Measurements from ENCODE around the gene MEAK7.

The MEAK7 gene, protein sequence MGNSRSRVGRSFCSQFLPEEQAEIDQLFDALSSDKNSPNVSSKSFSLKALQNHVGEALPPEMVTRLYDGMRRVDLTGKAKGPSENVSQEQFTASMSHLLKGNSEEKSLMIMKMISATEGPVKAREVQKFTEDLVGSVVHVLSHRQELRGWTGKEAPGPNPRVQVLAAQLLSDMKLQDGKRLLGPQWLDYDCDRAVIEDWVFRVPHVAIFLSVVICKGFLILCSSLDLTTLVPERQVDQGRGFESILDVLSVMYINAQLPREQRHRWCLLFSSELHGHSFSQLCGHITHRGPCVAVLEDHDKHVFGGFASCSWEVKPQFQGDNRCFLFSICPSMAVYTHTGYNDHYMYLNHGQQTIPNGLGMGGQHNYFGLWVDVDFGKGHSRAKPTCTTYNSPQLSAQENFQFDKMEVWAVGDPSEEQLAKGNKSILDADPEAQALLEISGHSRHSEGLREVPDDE

DNA sequence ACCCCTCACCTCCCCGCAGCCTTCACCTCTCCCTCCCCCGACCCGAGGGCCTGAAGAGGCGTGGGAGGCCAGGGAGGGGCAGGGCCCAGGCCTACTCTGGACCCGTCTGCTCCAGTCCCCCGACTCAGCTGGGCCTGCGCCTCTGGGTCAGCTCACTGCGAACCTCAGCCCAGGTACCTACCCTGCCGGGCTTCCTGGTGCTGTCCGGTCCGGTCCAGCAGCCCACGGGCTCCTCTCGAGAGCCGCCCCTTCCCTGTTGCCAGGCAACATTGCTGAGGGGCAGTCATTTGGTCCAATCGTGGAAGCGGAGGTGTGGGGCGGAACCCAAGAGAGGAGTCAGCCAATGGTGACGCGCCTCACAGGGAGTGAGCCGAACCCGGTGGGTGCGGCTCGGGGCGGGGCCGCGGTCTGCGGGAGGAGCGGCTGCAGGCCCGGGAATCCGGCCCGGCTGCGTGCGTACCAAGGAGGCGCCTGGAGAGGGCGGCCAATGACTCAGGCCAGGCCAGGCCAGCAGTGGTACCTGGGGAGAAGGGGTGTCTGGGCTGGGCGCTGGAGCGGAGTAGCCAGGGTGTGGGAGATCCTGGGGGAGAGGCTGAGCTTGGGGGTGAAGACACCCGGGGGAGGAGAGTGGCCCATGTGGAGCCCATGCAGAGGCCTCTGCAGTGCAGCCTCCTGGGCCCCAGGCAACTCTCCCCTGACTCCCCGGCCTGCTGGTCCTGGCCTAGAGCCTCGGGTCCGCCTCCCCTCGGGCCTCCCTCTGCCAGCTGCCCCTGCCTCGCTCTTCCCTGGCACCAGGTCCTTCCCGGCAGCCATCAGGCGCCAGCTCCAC lies at the start of gene MEAK7:
TSS of gene MEAK7 (minus strand) at position 240 of the 829 bp plus-strand sequence. CDS start 6,573 bp downstream, outside the sequence.
- H3K4me3 ChIP-seq (replicated peaks in 1 of 2; ENCODE audit: low read depth in 2 of 2, low read length in 2 of 2) = peak within 1 kb of the TSS; percentile 95 to 97
- DNase-seq (ENCODE audit: low read depth in 2 of 2) = peak; percentile 99
- TF ChIP-seq, protein P1, sequence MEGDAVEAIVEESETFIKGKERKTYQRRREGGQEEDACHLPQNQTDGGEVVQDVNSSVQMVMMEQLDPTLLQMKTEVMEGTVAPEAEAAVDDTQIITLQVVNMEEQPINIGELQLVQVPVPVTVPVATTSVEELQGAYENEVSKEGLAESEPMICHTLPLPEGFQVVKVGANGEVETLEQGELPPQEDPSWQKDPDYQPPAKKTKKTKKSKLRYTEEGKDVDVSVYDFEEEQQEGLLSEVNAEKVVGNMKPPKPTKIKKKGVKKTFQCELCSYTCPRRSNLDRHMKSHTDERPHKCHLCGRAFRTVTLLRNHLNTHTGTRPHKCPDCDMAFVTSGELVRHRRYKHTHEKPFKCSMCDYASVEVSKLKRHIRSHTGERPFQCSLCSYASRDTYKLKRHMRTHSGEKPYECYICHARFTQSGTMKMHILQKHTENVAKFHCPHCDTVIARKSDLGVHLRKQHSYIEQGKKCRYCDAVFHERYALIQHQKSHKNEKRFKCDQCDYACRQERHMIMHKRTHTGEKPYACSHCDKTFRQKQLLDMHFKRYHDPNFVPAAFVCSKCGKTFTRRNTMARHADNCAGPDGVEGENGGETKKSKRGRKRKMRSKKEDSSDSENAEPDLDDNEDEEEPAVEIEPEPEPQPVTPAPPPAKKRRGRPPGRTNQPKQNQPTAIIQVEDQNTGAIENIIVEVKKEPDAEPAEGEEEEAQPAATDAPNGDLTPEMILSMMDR (IDR thresholded peaks at IDR 0.05; ENCODE audit: low read depth, low read length) = no peak

DNA sequence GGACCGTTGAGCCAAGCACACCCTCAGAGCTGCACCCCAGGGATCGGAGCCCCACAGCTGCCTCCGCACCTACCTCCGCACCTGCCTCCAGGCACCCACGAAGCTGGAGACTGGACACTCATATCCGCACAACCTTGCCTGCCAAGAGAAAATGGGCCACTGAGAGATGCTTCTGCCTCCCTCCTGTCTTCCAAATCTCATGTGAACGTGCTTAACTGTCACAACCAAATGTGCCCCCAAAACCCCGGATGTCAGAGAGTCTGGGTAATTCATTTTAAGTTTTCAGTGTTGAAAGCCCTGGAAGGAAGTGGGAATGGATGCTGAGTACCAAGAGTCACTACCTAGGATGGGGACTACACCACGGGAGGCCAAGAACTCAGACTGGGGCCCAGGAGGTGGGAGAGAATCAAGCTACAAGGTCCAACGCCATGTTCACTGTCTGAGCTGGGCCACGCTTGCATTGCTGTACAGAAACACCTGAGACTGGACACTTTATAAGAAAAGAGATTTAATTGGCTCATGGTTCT lies 49.5 kb upstream of the MEAK7 start:
- DNase-seq (ENCODE audit: low read depth in 2 of 2) = no peak
- no peak overlapping the region for H3K4me3 ChIP-seq (replicated peaks in 1 of 2; ENCODE audit: low read depth in 2 of 2, low read length in 2 of 2)
- TF ChIP-seq, protein P1 (IDR thresholded peaks at IDR 0.05; ENCODE audit: low read depth, low read length) = no peak

DNA sequence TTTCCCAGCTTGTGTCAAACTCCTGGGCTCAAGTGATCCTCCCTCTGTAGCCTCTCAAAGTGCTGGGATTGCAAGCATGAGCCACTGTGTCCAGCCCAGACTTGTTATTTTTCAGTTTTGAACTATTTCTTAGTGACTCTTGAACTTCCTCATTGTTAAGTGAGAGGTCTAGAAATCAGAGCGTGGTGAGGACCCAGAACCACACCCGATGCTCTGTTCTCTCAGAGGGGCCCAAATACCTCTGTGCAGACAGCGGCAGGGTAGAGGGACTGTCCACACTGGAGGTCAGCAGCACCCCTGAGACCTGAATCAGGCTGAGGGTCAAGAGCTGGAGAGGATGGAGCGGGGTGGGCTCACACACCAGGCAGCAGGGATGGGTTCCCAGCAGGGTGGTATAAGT lies 47.7 kb upstream of the MEAK7 start:
- TF ChIP-seq, protein P1 (IDR thresholded peaks at IDR 0.05; ENCODE audit: low read depth, low read length) = no peak
- DNase-seq (ENCODE audit: low read depth in 2 of 2) = no peak
- no peak overlapping the region for H3K4me3 ChIP-seq (replicated peaks in 1 of 2; ENCODE audit: low read depth in 2 of 2, low read length in 2 of 2)

DNA sequence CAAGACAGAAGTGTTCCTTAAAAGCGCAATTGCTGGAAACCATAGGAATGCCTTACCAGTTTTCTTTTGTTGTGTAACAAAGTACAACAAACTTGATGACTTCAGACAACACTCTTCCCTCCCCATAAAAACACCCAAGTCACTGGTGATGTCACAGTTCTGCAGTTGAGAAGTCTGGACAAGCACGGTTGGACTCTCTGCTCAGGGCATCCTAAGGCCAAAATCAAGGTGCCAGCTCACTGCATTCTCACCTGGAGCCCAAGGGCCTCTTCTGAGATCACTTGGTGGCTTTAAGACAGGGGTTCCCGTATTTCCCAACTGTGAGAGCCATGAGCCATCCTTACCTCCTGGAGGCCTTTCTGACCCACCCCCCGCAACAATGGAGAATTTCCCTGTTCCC lies 45.6 kb upstream of the MEAK7 start:
- no peak overlapping the region for H3K4me3 ChIP-seq (replicated peaks in 1 of 2; ENCODE audit: low read depth in 2 of 2, low read length in 2 of 2)
- peak in 1 of 2 donors; percentile 30 for DNase-seq (ENCODE audit: low read depth in 2 of 2)
- TF ChIP-seq, protein P1 (IDR thresholded peaks at IDR 0.05; ENCODE audit: low read depth, low read length) = no peak

DNA sequence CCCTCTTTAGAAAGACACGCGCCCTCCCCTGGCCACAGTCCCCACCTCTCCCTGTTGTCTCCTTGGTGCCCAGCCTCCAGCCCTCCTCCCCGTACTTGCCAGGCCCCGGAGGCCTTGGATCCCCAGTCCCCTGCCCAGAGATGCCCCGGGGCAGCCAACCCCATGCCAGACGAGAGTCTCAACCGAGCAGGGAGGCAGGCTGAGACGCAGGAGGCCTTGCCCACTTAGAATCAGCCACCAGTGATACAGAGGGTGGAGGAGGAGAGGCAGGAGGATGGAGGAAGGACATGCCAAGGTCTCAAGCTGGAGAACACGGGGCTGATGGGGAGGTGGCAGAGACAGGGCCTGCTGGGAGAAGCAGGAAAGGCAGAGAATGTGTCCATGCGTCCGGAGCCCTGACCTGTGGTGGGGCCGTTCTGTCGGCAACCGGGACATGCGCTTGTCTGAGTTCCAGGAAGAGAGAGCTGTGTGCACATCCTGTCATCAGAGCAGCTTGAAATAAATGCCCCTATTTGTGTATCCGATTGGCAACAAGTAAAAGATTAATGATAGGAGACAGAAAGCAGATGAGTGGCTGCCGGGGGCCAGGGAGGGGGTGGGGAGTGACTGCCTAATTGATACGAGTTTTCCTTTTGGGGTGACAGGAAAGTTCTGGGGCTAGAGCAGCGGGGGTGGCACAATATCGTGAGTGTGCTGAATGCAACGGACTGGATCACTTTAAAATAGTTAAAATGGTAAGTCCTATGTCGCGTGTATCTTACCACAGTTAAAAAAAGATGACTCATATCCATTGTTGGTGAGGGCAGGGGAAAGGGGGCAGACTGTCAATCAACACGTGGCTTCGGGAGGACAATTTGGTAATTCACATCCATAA lies 44.7 kb upstream of the MEAK7 start:
- TF ChIP-seq, protein P1 (IDR thresholded peaks at IDR 0.05; ENCODE audit: low read depth, low read length) = no peak
- no peak for DNase-seq (ENCODE audit: low read depth in 2 of 2)
- H3K4me3 ChIP-seq (replicated peaks in 1 of 2; ENCODE audit: low read depth in 2 of 2, low read length in 2 of 2) = no peak overlapping the region

DNA sequence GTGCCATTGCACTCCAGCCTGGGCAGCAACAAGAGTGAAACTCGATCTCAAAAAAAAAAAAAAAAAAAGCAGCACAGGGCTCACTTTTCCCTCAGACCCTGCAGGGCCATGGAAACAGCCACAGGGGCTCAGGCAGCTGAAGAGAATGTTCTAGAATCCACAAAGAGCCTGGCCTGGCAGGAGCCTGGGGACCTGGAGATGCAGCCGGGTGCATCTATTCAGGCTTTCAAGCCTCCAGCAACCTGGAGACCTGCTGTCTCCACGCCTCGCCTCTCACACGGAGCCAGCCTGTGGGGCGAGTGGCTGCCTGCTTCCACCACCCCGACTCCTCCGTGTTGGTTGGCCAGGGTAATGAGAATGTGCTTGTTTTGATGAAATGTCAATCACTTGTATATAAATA lies 44.0 kb upstream of the MEAK7 start:
- H3K4me3 ChIP-seq (replicated peaks in 1 of 2; ENCODE audit: low read depth in 2 of 2, low read length in 2 of 2) = no peak overlapping the region
- no peak for DNase-seq (ENCODE audit: low read depth in 2 of 2)
- TF ChIP-seq, protein P1 (IDR thresholded peaks at IDR 0.05; ENCODE audit: low read depth, low read length) = no peak

Measured in cardiac fibroblast (primary cell).